Right lobe of liver (tissue), 4 donors: Measurements from ENCODE around the gene GRIA4.

ENCODE experiments used
- POLR2A ChIP-seq: fragments of 450-650 bp; IDR thresholded peaks from one replicate; pipeline ENCODE4 v1.6.1; 2017; ENCODE audit warnings: antibody characterized with exemption, mild to moderate bottlenecking
- TF ChIP-seq, protein P1 (sequence below), 4 donors: fragments of 200-600 bp in 3 of 4; fragments of 450-650 bp in 1 of 4; IDR thresholded peaks; one replicate each; pipeline versions ENCODE4 v1.5.1 to v1.8.0; 2016 to 2022; ENCODE audit warnings: antibody characterized with exemption in 4 of 4, mild to moderate bottlenecking in 2 of 4
- donor health status: DM: no; HTN: no; CAD: no.
- donor health status: DM: no; HTN: no; CAD: no.
- donor health status: DM: no; HTN: yes; CAD: no.

DNA sequence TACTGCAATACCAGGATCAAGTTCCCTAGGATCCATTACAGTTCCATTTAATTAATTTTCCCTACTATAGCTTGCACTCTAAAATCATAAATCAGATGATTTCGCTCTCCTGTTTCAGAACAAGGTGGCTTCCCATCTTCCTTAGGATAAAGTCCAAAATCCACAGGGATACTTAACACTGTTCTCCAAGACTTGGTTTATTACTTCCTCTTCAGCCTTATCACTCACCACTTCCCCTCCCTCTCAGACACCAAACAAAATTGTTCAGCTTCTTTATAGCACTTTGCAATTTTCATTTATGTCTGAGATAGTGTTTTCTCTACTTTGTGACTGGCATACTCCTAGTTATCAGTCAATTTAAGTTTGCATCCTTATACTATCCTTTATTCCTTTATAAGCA, 124.6 kb downstream of the GRIA4 start:
- no peak for TF ChIP-seq POLR2A
- TF ChIP-seq, protein P1, sequence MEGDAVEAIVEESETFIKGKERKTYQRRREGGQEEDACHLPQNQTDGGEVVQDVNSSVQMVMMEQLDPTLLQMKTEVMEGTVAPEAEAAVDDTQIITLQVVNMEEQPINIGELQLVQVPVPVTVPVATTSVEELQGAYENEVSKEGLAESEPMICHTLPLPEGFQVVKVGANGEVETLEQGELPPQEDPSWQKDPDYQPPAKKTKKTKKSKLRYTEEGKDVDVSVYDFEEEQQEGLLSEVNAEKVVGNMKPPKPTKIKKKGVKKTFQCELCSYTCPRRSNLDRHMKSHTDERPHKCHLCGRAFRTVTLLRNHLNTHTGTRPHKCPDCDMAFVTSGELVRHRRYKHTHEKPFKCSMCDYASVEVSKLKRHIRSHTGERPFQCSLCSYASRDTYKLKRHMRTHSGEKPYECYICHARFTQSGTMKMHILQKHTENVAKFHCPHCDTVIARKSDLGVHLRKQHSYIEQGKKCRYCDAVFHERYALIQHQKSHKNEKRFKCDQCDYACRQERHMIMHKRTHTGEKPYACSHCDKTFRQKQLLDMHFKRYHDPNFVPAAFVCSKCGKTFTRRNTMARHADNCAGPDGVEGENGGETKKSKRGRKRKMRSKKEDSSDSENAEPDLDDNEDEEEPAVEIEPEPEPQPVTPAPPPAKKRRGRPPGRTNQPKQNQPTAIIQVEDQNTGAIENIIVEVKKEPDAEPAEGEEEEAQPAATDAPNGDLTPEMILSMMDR (IDR thresholded peaks at IDR 0.05): no peak
